Karpas-422 (cell line): Measurements from ENCODE around the gene DIABLO. TPM values are rescaled to one million over a fixed set of nuclear protein-coding genes. Genes with fewer than 3 reads are reported as not detected.

Experiments used
- DNase-seq: peaks from one replicate; pipeline ENCODE4 v3.0.0-alpha.2; 2015
- H2AFZ ChIP-seq: fragments of 200-600 bp; sonication (generic); 2 replicates; pipeline ENCODE4 v1.6.1; 2014; ENCODE audit warnings: antibody characterized with exemption, low read length, mixed read lengths
- H3K27ac ChIP-seq: fragments of 200-600 bp; sonication (generic); 2 replicates; pipeline ENCODE4 v1.5.1; 2014; ENCODE audit warnings: mild to moderate bottlenecking, low read length, moderate library complexity
- H3K27me3 ChIP-seq: fragments of 200-600 bp; sonication (generic); 2 replicates; pipeline ENCODE4 v1.6.1; 2014; ENCODE audit warnings: low read length, mixed read lengths
- H3K36me3 ChIP-seq: fragments of 200-600 bp; sonication (generic); 2 replicates; pipeline ENCODE4 v1.6.1; 2014; ENCODE audit warnings: low read length, mixed read lengths; ENCODE audit not compliant: insufficient read depth
- H3K4me1 ChIP-seq: fragments of 200-600 bp; sonication (generic); 2 replicates; pipeline ENCODE4 v1.6.1; 2014; ENCODE audit warnings: mild to moderate bottlenecking, low read length, mixed read lengths
- H3K4me2 ChIP-seq: fragments of 200-600 bp; sonication (generic); 2 replicates; pipeline ENCODE4 v1.6.1; 2014; ENCODE audit warnings: low read length, low read depth, mild to moderate bottlenecking; ENCODE audit not compliant: poor library complexity, severe bottlenecking
- H3K4me3 ChIP-seq: fragments of 200-600 bp; sonication (generic); 2 replicates; pipeline ENCODE4 v1.5.1; 2014; ENCODE audit warnings: mild to moderate bottlenecking, antibody characterized with exemption, low read length, mixed read lengths
- H3K79me2 ChIP-seq: fragments of 200-600 bp; sonication (generic); 2 replicates; pipeline ENCODE4 v1.6.1; 2014; ENCODE audit warnings: mild to moderate bottlenecking, low read length, mixed read lengths
- H3K9ac ChIP-seq: fragments of 200-600 bp; sonication (generic); 2 replicates; pipeline ENCODE4 v1.6.0; 2014; ENCODE audit warnings: low read length
- H3K9me2 ChIP-seq: fragments of 200-600 bp; sonication (generic), shearing (Covaris generic); replicated peaks from 2 replicates; pipeline ENCODE4 v1.6.0; 2014; ENCODE audit warnings: mild to moderate bottlenecking, low read length, moderate library complexity; ENCODE audit not compliant: insufficient read depth
- H3K9me3 ChIP-seq: fragments of 300-700, 200-600 bp; sonication (generic); 2 replicates; pipeline ENCODE4 v1.6.1; 2014; ENCODE audit warnings: low read length, mixed read lengths
- H4K20me1 ChIP-seq: fragments of 200-600 bp; sonication (generic); 2 replicates; pipeline ENCODE4 v1.6.1; 2014; ENCODE audit warnings: mild to moderate bottlenecking, antibody characterized with exemption, low read length, low read depth; ENCODE audit not compliant: insufficient read depth
- total RNA-seq: library from RNA; depleted of rRNA; stranded (reverse); fragments of >200 nt; shearing (Covaris generic); gene quantifications from 2 replicates; pipeline ENCODE4 v1.2.3, GENCODE V29; 2014; ENCODE audit warnings: low replicate concordance

DIABLO gene
- total RNA-seq, 1 experiment from 2014 or later = 45.8 TPM

- Histone ChIP-seq H3K9ac (no peak overlapping the region), H3K9me2 (no peaks in the 10 kb centered on the region), H3K9me3 (no peaks in the 10 kb centered on the region; the same call in 1 of the 2 replicates), H3K4me3 (no peak overlapping the region), H3K4me2 (no peak overlapping the region), H4K20me1 (no peaks in the 10 kb centered on the region), H3K27me3 (no peaks in the 10 kb centered on the region), H3K4me1 (no peaks in the 10 kb centered on the region), H2AFZ (no peak overlapping the region), H3K36me3 (no peaks in the 10 kb centered on the region), H3K27ac (no peak overlapping the region), H3K79me2 (no peaks in the 10 kb centered on the region)
- peak; percentile 91 for DNase-seq
These were observed 34.8 kb downstream of the DIABLO start for GRCh38 chr12:122190842-122191668.

GRCh38 chr12:122189626-122190475 is 36.0 kb downstream of the DIABLO start:
- Histone ChIP-seq H3K9ac (no peak overlapping the region), H3K79me2 (no peaks in the 10 kb centered on the region), H3K4me3 (no peak overlapping the region), H4K20me1 (no peaks in the 10 kb centered on the region), H3K9me3 (no peaks in the 10 kb centered on the region; the same call in 1 of the 2 replicates), H3K4me2 (no peak overlapping the region), H3K4me1 (no peaks in the 10 kb centered on the region), H3K36me3 (no peaks in the 10 kb centered on the region), H3K27ac (no peak overlapping the region), H2AFZ (no peak overlapping the region), H3K27me3 (no peaks in the 10 kb centered on the region), H3K9me2 (no peaks in the 10 kb centered on the region)
- DNase-seq = no peak

- no peaks in the 10 kb centered on the region for H3K4me1 ChIP-seq
- H3K9me3 ChIP-seq = no peaks in the 10 kb centered on the region
- H3K9me2 ChIP-seq = no peaks in the 10 kb centered on the region
- no peaks in the 10 kb centered on the region for H3K79me2 ChIP-seq
- no peaks in the 10 kb centered on the region for H3K27me3 ChIP-seq
- H2AFZ ChIP-seq = no peak overlapping the region
- no peak overlapping the region for H3K9ac ChIP-seq
- no peak overlapping the region for H3K4me3 ChIP-seq
- H3K36me3 ChIP-seq = no peaks in the 10 kb centered on the region
- DNase-seq = no peak
- no peak overlapping the region for H3K4me2 ChIP-seq
- H4K20me1 ChIP-seq = no peaks in the 10 kb centered on the region
- no peak overlapping the region for H3K27ac ChIP-seq
These were observed 38.4 kb downstream of the DIABLO start for GRCh38 chr12:122187466-122187865.

- H2AFZ ChIP-seq = no peak overlapping the region
- H3K9ac ChIP-seq = no peak overlapping the region
- DNase-seq = no peak
- no peak overlapping the region for H3K4me3 ChIP-seq
- no peaks in the 10 kb centered on the region for H3K79me2 ChIP-seq
- no peak overlapping the region for H3K4me2 ChIP-seq
- H3K9me3 ChIP-seq = no peaks in the 10 kb centered on the region
- no peak overlapping the region for H3K27ac ChIP-seq
- H3K4me1 ChIP-seq = no peaks in the 10 kb centered on the region
- H3K36me3 ChIP-seq = no peaks in the 10 kb centered on the region
- no peaks in the 10 kb centered on the region for H3K9me2 ChIP-seq
- no peaks in the 10 kb centered on the region for H3K27me3 ChIP-seq
- no peaks in the 10 kb centered on the region for H4K20me1 ChIP-seq
These were observed 40.3 kb downstream of the DIABLO start for GRCh38 chr12:122185494-122186082.

- Histone ChIP-seq H3K36me3 (no peaks in the 10 kb centered on the region), H3K4me2 (no peak overlapping the region), H3K9me3 (no peaks in the 10 kb centered on the region), H3K9me2 (no peaks in the 10 kb centered on the region), H3K9ac (no peak overlapping the region), H3K4me1 (no peaks in the 10 kb centered on the region), H4K20me1 (no peaks in the 10 kb centered on the region), H3K27ac (no peak overlapping the region), H3K4me3 (no peak overlapping the region), H3K79me2 (no peaks in the 10 kb centered on the region), H2AFZ (no peak overlapping the region), H3K27me3 (no peaks in the 10 kb centered on the region)
- no peak for DNase-seq
These were observed 40.8 kb downstream of the DIABLO start for GRCh38 chr12:122185079-122185478.

- Histone ChIP-seq H3K9me2 (no peaks in the 10 kb centered on the region), H3K9ac (no peak overlapping the region), H3K4me3 (no peak overlapping the region), H3K4me1 (no peaks in the 10 kb centered on the region), H3K4me2 (no peak overlapping the region), H4K20me1 (no peaks in the 10 kb centered on the region), H3K79me2 (no peaks in the 10 kb centered on the region), H3K27me3 (no peaks in the 10 kb centered on the region), H3K27ac (no peak overlapping the region), H3K9me3 (no peaks in the 10 kb centered on the region), H3K36me3 (no peaks in the 10 kb centered on the region), H2AFZ (no peak overlapping the region)
- no peak for DNase-seq
These were observed 41.3 kb downstream of the DIABLO start for GRCh38 chr12:122184517-122184916.

GRCh38 chr12:122183588-122183940 is 42.3 kb downstream of the DIABLO start:
- no peaks in the 10 kb centered on the region for H3K27me3 ChIP-seq
- DNase-seq = no peak
- no peak overlapping the region for H2AFZ ChIP-seq
- H3K27ac ChIP-seq = no peak overlapping the region
- no peaks in the 10 kb centered on the region for H3K36me3 ChIP-seq
- no peaks in the 10 kb centered on the region for H3K9me3 ChIP-seq
- no peaks in the 10 kb centered on the region for H3K4me1 ChIP-seq
- no peak overlapping the region for H3K4me3 ChIP-seq
- no peak overlapping the region for H3K4me2 ChIP-seq
- H3K9me2 ChIP-seq = no peaks in the 10 kb centered on the region
- H4K20me1 ChIP-seq = no peaks in the 10 kb centered on the region
- H3K79me2 ChIP-seq = no peaks in the 10 kb centered on the region
- H3K9ac ChIP-seq = no peak overlapping the region
